Skeletal muscle tissue (tissue), 4 donors: ENCODE data around the gene PTPRN2. TPM values are rescaled to one million over a fixed set of nuclear protein-coding genes. Genes with fewer than 3 reads are reported as not detected.
"Not testable (repeated sequence)": the region's sequence is repeated elsewhere in the genome, so short reads cannot be mapped to it uniquely, and the experiment has no call there.

ENCODE experiments used
- H3K27ac ChIP-seq: one replicate; pipeline ENCODE4 v1.7.0; 2013; ENCODE audit warnings: mild to moderate bottlenecking, low read depth, low read length, inconsistent platforms
- H3K27me3 ChIP-seq, 3 donors: one replicate each; pipeline ENCODE4 v1.7.0; 2013; ENCODE audit warnings: low read length in 3 of 3; ENCODE audit not compliant: control insufficient read depth in 3 of 3, insufficient read depth in 3 of 3
- H3K36me3 ChIP-seq, 3 donors: one replicate each; pipeline ENCODE4 v1.7.0; 2013; ENCODE audit warnings: low read length in 3 of 3; ENCODE audit not compliant: control insufficient read depth in 3 of 3, insufficient read depth in 3 of 3
- H3K4me1 ChIP-seq, 3 donors: one replicate each; pipeline ENCODE4 v1.7.0; 2013; ENCODE audit warnings: low read length in 3 of 3, mild to moderate bottlenecking in 3 of 3; ENCODE audit not compliant: control insufficient read depth in 3 of 3, insufficient read depth in 3 of 3
- H3K4me3 ChIP-seq, 3 donors: one replicate each; pipeline ENCODE4 v1.7.0; 2013; ENCODE audit warnings: low read length in 3 of 3
- H3K9ac ChIP-seq, 3 donors: one replicate each; pipeline ENCODE4 v1.7.0; 2013; ENCODE audit warnings: low read length in 3 of 3, mild to moderate bottlenecking in 3 of 3, moderate library complexity in 2 of 3, low read depth in 1 of 3
- H3K9me3 ChIP-seq, 3 donors: one replicate each; pipeline ENCODE4 v1.7.0; 2013; ENCODE audit warnings: low read length in 3 of 3; ENCODE audit not compliant: control insufficient read depth in 3 of 3
- total RNA-seq: library from RNA; depleted of rRNA; stranded (reverse); fragments of >200 nt; gene quantifications from one replicate; pipeline ENCODE4 v1.2.3, GENCODE V29; 2014
- donor health status: Osteomylitis.

PTPRN2 gene
- total RNA-seq, 1 donor from 2014 or later, result 1.6 TPM

- Histone ChIP-seq H3K9me3 (peaks cover 0 to 6% (median 3%) of the 10 kb centered on the region in 3 donors), H3K27ac (no peak overlapping the region), H3K27me3 (peaks cover 0 to 6% (median 6%) of the 10 kb centered on the region in 3 donors), H3K4me1 (peaks cover 0 to 2% (median 0%) of the 10 kb centered on the region in 3 donors), H3K9ac (no peak overlapping the region), H3K4me3 (no peak overlapping the region), H3K36me3 (no peaks in the 10 kb centered on the region)
Measured at GRCh38 chr7:157904211-157904865, 683.3 kb downstream of the PTPRN2 start.

- H3K36me3 ChIP-seq, result no peaks in the 10 kb centered on the region
- H3K27ac ChIP-seq, result no peak overlapping the region
- peaks cover 0 to 2% (median 0%) of the 10 kb centered on the region in 3 donors for H3K4me1 ChIP-seq
- H3K27me3 ChIP-seq, result peaks cover 1 to 6% (median 6%) of the 10 kb centered on the region in 3 donors
- peaks cover 0 to 6% (median 3%) of the 10 kb centered on the region in 3 donors for H3K9me3 ChIP-seq
- no peak overlapping the region for H3K9ac ChIP-seq
- no peak overlapping the region for H3K4me3 ChIP-seq
Measured at GRCh38 chr7:157903710-157904109, 683.9 kb downstream of the PTPRN2 start.

- peaks cover 0 to 6% (median 3%) of the 10 kb centered on the region in 3 donors for H3K9me3 ChIP-seq
- no peak overlapping the region for H3K9ac ChIP-seq
- H3K36me3 ChIP-seq, result no peaks in the 10 kb centered on the region
- H3K27me3 ChIP-seq, result peaks cover 5 to 6% (median 6%) of the 10 kb centered on the region in 3 donors
- H3K4me3 ChIP-seq, result no peak overlapping the region
- no peak overlapping the region for H3K27ac ChIP-seq
- peaks cover 0 to 2% (median 0%) of the 10 kb centered on the region in 3 donors for H3K4me1 ChIP-seq
Measured at GRCh38 chr7:157903296-157903695, 684.3 kb downstream of the PTPRN2 start.

- not testable (repeated sequence) for H3K27ac ChIP-seq, H3K4me1 ChIP-seq, H3K9ac ChIP-seq, H3K9me3 ChIP-seq, H3K36me3 ChIP-seq, H3K4me3 ChIP-seq
- H3K27me3 ChIP-seq, result peaks cover 8 to 12% (median 12%) of the 10 kb centered on the region in 3 donors
Measured at GRCh38 chr7:157901816-157902610, 685.6 kb downstream of the PTPRN2 start.

- Histone ChIP-seq H3K9ac (no peak overlapping the region), H3K27me3 (peaks cover 9 to 14% (median 12%) of the 10 kb centered on the region in 3 donors), H3K27ac (no peak overlapping the region), H3K9me3 (peaks cover 0 to 6% (median 3%) of the 10 kb centered on the region in 3 donors), H3K4me3 (no peak overlapping the region), H3K4me1 (no peaks in the 10 kb centered on the region), H3K36me3 (no peaks in the 10 kb centered on the region)
Measured at GRCh38 chr7:157901166-157901565, 686.5 kb downstream of the PTPRN2 start.

- Histone ChIP-seq H3K4me3 (no peak overlapping the region), H3K36me3 (no peaks in the 10 kb centered on the region), H3K27me3 (peaks cover 9 to 12% (median 11%) of the 10 kb centered on the region in 3 donors), H3K9ac (no peak overlapping the region), H3K4me1 (no peaks in the 10 kb centered on the region), H3K27ac (no peak overlapping the region), H3K9me3 (peaks cover 0 to 6% (median 3%) of the 10 kb centered on the region in 3 donors)
Measured at GRCh38 chr7:157900556-157900955, 687.1 kb downstream of the PTPRN2 start.

GRCh38 chr7:157900011-157900410 is 687.6 kb downstream of the PTPRN2 start:
- Histone ChIP-seq H3K27ac (no peak overlapping the region), H3K27me3 (peaks cover 9 to 12% (median 11%) of the 10 kb centered on the region in 3 donors)

GRCh38 chr7:157898802-157899505 is 688.7 kb downstream of the PTPRN2 start:
- Histone ChIP-seq H3K9me3 (peaks cover 0 to 6% (median 3%) of the 10 kb centered on the region in 3 donors), H3K4me1 (no peaks in the 10 kb centered on the region), H3K27ac (no peak overlapping the region), H3K36me3 (no peaks in the 10 kb centered on the region), H3K27me3 (peaks cover 9 to 12% (median 12%) of the 10 kb centered on the region in 3 donors), H3K4me3 (no peak overlapping the region), H3K9ac (no peak overlapping the region)

More at GRCh38 chr7:157900011-157900410, 687.6 kb downstream of the PTPRN2 start:
- Histone ChIP-seq H3K4me1 (no peaks in the 10 kb centered on the region), H3K4me3 (no peak overlapping the region), H3K36me3 (no peaks in the 10 kb centered on the region), H3K9ac (no peak overlapping the region), H3K9me3 (peaks cover 0 to 6% (median 3%) of the 10 kb centered on the region in 3 donors)

- Histone ChIP-seq H3K4me1 (no peaks in the 10 kb centered on the region), H3K36me3 (no peaks in the 10 kb centered on the region), H3K9me3 (peaks cover 0 to 6% (median 3%) of the 10 kb centered on the region in 3 donors), H3K9ac (no peak overlapping the region), H3K27ac (no peak overlapping the region), H3K27me3 (peaks cover 9 to 19% (median 12%) of the 10 kb centered on the region in 3 donors), H3K4me3 (no peak overlapping the region)
Measured at GRCh38 chr7:157898261-157898660, 689.4 kb downstream of the PTPRN2 start.
